ENCODE data around the gene TMEM179. TPM values are rescaled to one million over a fixed set of nuclear protein-coding genes. Genes with fewer than 3 reads are reported as not detected.

The TMEM179 gene
- polyA plus RNA-seq, 1 donor from 2014 or later, result 20.3 TPM

DNA sequence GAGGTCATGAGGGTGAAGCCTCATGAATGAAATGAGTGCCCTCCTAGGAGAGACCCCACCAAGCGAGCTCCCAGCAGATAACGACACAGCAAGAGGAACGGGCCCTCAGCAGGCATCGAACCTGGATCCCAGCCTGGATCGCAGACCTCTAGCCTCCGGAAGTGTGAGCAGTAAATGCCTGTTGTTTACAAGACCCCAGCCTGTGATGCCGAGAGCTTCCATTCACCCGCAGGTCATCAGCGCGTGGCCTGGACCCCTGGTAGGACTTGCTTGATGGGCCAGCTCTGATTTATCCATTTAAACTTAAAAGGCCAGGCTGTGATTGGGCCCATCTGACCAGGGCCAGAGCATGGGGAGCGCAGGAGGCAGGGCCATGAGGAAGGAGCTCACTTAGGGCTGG, 7.0 kb downstream of the TMEM179 start:
- Histone ChIP-seq H3K9me3 (ENCODE audit: low read length) (no peaks in the 10 kb centered on the region), H4K20me1 (ENCODE audit: insufficient read depth) (no peaks in the 10 kb centered on the region), H2AFZ (ENCODE audit: low read depth, low read length) (no peak overlapping the region), H3K79me2 (replicated peaks; ENCODE audit: insufficient read depth, low read length) (no peaks in the 10 kb centered on the region), H3K36me3 (ENCODE audit: insufficient read depth, low read length) (no peaks in the 10 kb centered on the region), H3K9me2 (ENCODE audit: insufficient read depth, low read length) (no peaks in the 10 kb centered on the region), H3K4me2 (ENCODE audit: low read length) (no peak overlapping the region), H3K27ac (ENCODE audit: low read length) (no peak overlapping the region), H3K4me3 (ENCODE audit: low read length) (no peak overlapping the region), H3K27me3 (ENCODE audit: insufficient read depth, low read depth, low read length) (no peaks in the 10 kb centered on the region), H3K9ac (ENCODE audit: low read length) (no peak overlapping the region), H3F3A (ENCODE audit: insufficient read depth, low read length, poor library complexity, severe bottlenecking) (no peaks in the 10 kb centered on the region)
- TF ChIP-seq, protein P1, sequence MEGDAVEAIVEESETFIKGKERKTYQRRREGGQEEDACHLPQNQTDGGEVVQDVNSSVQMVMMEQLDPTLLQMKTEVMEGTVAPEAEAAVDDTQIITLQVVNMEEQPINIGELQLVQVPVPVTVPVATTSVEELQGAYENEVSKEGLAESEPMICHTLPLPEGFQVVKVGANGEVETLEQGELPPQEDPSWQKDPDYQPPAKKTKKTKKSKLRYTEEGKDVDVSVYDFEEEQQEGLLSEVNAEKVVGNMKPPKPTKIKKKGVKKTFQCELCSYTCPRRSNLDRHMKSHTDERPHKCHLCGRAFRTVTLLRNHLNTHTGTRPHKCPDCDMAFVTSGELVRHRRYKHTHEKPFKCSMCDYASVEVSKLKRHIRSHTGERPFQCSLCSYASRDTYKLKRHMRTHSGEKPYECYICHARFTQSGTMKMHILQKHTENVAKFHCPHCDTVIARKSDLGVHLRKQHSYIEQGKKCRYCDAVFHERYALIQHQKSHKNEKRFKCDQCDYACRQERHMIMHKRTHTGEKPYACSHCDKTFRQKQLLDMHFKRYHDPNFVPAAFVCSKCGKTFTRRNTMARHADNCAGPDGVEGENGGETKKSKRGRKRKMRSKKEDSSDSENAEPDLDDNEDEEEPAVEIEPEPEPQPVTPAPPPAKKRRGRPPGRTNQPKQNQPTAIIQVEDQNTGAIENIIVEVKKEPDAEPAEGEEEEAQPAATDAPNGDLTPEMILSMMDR (IDR thresholded peaks at IDR 0.05; ENCODE audit: poor library complexity, severe bottlenecking), result no peak
- no peak for TF ChIP-seq TAF1 (IDR thresholded peaks at IDR 0.05; ENCODE audit: low read depth)
- no peak for TF ChIP-seq EP300 (conservative IDR thresholded peaks at IDR 0.05; ENCODE audit: poor library complexity, severe bottlenecking)
- TF ChIP-seq SMC3 (conservative IDR thresholded peaks at IDR 0.05; ENCODE audit: poor library complexity), result no peak

DNA sequence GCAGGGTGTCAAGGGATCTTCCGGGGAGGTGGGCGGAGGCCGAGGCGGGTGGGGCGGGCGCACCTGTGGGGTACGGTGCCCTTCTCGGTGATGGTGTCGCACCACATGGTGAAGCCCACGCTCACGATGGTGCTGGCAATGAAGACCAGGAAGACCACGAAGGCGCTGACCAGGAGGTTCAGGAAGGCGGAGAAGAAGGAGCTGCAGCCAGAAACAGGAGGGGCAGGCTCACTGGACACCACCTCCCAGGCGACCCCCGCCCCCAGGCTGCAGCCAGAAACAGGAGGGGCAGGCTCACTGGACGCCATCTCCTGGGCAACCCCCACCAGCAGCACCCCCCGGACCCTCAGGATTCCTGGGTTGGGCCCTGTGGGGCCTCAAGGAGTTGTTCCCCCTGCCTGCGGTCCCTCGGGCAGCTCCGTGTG, 7.6 kb downstream of the TMEM179 start:
- Histone ChIP-seq H3K36me3 (ENCODE audit: insufficient read depth, low read length) (no peaks in the 10 kb centered on the region), H3K4me2 (ENCODE audit: low read length) (no peak overlapping the region), H4K20me1 (ENCODE audit: insufficient read depth) (no peaks in the 10 kb centered on the region), H3K9me2 (ENCODE audit: insufficient read depth, low read length) (no peaks in the 10 kb centered on the region), H3K79me2 (replicated peaks; ENCODE audit: insufficient read depth, low read length) (no peaks in the 10 kb centered on the region), H3K9me3 (ENCODE audit: low read length) (no peaks in the 10 kb centered on the region), H3K27ac (ENCODE audit: low read length) (no peak overlapping the region), H3K9ac (ENCODE audit: low read length) (no peak overlapping the region), H2AFZ (ENCODE audit: low read depth, low read length) (no peak overlapping the region), H3K27me3 (ENCODE audit: insufficient read depth, low read depth, low read length) (no peaks in the 10 kb centered on the region), H3F3A (ENCODE audit: insufficient read depth, low read length, poor library complexity, severe bottlenecking) (no peaks in the 10 kb centered on the region), H3K4me3 (ENCODE audit: low read length) (no peak overlapping the region)
- TF ChIP-seq TAF1 (IDR thresholded peaks at IDR 0.05; ENCODE audit: low read depth) (no peak), POLR2AphosphoS5 (IDR thresholded peaks at IDR 0.05) (no peak), EZH2 (IDR thresholded peaks at IDR 0.05; ENCODE audit: borderline replicate concordance, insufficient read depth, low read length, poor library complexity, severe bottlenecking) (no peak), EP300 (conservative IDR thresholded peaks at IDR 0.05; ENCODE audit: poor library complexity, severe bottlenecking) (no peak), MXI1 (conservative IDR thresholded peaks at IDR 0.05; ENCODE audit: poor library complexity, severe bottlenecking) (no peak), SMC3 (conservative IDR thresholded peaks at IDR 0.05; ENCODE audit: poor library complexity) (no peak), RAD21 (conservative IDR thresholded peaks at IDR 0.05) (no peak)
- TF ChIP-seq, protein P2, sequence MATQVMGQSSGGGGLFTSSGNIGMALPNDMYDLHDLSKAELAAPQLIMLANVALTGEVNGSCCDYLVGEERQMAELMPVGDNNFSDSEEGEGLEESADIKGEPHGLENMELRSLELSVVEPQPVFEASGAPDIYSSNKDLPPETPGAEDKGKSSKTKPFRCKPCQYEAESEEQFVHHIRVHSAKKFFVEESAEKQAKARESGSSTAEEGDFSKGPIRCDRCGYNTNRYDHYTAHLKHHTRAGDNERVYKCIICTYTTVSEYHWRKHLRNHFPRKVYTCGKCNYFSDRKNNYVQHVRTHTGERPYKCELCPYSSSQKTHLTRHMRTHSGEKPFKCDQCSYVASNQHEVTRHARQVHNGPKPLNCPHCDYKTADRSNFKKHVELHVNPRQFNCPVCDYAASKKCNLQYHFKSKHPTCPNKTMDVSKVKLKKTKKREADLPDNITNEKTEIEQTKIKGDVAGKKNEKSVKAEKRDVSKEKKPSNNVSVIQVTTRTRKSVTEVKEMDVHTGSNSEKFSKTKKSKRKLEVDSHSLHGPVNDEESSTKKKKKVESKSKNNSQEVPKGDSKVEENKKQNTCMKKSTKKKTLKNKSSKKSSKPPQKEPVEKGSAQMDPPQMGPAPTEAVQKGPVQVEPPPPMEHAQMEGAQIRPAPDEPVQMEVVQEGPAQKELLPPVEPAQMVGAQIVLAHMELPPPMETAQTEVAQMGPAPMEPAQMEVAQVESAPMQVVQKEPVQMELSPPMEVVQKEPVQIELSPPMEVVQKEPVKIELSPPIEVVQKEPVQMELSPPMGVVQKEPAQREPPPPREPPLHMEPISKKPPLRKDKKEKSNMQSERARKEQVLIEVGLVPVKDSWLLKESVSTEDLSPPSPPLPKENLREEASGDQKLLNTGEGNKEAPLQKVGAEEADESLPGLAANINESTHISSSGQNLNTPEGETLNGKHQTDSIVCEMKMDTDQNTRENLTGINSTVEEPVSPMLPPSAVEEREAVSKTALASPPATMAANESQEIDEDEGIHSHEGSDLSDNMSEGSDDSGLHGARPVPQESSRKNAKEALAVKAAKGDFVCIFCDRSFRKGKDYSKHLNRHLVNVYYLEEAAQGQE (IDR thresholded peaks at IDR 0.05; ENCODE audit: borderline replicate concordance), result no peak
- TF ChIP-seq, protein P1 (IDR thresholded peaks at IDR 0.05; ENCODE audit: poor library complexity, severe bottlenecking), result no peak

Measured in neural cell (in vitro differentiated cells).